Epidermal melanocyte (primary cell): Measurements from ENCODE around the gene FHIP1A.

Experiments
- DNase-seq: peaks from one replicate; pipeline ENCODE4 v3.0.0; 2011; ENCODE audit warnings: low spot score; ENCODE audit not compliant: insufficient read length

The FHIP1A gene

GRCh38 chr4:151455212-151455611 is 46.2 kb downstream of the FHIP1A start:
- no peak for DNase-seq

GRCh38 chr4:151458148-151458547 is 49.2 kb downstream of the FHIP1A start:
- DNase-seq: no peak
